Bronchial epithelial cell (primary cell): ENCODE data around the gene C4B. TPM values are rescaled to one million over a fixed set of nuclear protein-coding genes. Genes with fewer than 3 reads are reported as not detected.
"Not testable (repeated sequence)": the region's sequence is repeated elsewhere in the genome, so short reads cannot be mapped to it uniquely, and the experiment has no call there.

Experiments
- DNase-seq: peaks from one replicate; pipeline ENCODE4 v3.0.0-alpha.2; 2010; ENCODE audit warnings: low read depth
- FAIRE-seq: peaks from 2 replicates; lab custom pipeline; 2011; peaks lifted over from hg19 to GRCh38; lab: Jason Lieb, UNC
- H3K27me3 ChIP-seq: 2 replicates; pipeline ENCODE4 v1.5.1; 2011; ENCODE audit warnings: low read length; ENCODE audit not compliant: control insufficient read depth, insufficient read depth
- H3K36me3 ChIP-seq: 2 replicates; pipeline ENCODE4 v1.5.1; 2011; ENCODE audit warnings: low read length; ENCODE audit not compliant: control insufficient read depth, insufficient read depth
- H3K4me3 ChIP-seq: 2 replicates; pipeline ENCODE4 v1.5.1; 2011; ENCODE audit warnings: mild to moderate bottlenecking, low read depth, low read length, control low read depth
- total RNA-seq: library from RNA; depleted of rRNA; stranded (reverse); fragments of >200 nt; gene quantifications from 2 replicates; pipeline ENCODE4 v1.2.1, GENCODE V29; 2014
- TF ChIP-seq, protein P1 (sequence below): IDR thresholded peaks from 2 replicates; pipeline ENCODE4 v1.5.1; 2011; ENCODE audit warnings: mild to moderate bottlenecking, moderate library complexity, low read length, control low read depth, inconsistent platforms; ENCODE audit not compliant: insufficient read depth, severe bottlenecking

C4B gene
- total RNA-seq, 1 donor from 2014 or later = 1.6 TPM

DNA sequence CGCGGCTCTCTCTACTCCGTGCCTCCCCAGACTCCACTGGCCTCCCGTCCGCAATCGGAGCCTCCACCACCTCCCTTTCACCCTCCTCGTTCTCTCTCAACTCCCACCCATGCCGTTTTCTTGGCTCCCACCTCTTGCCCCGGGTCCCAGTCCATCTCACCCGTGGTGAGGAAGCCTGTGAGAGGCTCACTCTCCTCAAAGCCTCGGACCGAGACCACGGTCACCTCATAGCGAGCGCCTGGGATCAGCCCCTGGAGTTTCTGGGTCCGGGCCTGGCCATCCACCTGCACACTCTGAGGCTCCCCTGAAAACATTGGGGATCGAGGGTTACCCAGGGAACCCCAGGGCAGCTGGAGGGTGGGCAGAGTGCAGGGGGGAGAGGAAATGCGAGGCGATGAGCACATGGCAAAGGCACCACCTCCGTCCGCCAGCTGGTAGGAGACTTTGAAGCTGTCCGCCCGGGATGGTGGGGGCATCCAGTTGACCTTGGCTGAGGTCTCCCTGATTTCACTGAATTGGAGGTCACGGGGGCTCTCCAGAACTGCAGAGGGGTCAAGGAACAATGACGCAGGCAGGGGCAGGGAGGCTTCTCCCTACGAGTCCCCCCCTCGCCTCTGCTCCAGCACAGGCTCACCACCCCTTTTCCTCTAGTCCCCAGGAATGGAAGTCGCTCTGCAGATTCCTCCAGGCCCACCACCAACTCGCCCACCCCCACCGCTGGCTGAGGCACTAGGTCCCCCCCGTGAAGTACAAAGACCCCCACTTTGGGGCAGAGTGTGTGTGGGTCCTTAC lies 29.2 kb downstream of the C4B start:
- not testable (repeated sequence) for FAIRE-seq, H3K27me3 ChIP-seq, DNase-seq, H3K4me3 ChIP-seq, H3K36me3 ChIP-seq

DNA sequence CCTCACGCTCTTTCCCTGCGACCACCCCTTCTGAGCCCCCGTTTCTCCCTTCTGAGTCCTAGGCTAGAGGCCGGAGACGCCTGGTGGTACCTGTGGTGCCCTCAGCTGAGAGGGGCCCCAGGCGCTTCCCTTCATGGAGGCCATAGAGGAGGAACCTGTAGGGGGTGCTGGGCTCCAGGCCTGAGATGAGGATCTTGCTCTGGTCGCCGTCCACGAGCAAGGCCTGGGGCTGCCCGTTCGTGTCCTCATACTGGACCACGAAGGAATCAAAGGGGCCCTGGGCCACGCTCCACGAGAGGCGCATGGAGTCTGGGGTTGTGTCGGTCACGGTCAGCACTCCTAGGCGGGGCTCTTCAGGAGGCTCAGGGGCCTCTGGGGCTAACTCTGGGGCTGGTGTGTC lies 30.3 kb downstream of the C4B start:
- not testable (repeated sequence) for H3K36me3 ChIP-seq, H3K4me3 ChIP-seq, H3K27me3 ChIP-seq, DNase-seq, FAIRE-seq

DNA sequence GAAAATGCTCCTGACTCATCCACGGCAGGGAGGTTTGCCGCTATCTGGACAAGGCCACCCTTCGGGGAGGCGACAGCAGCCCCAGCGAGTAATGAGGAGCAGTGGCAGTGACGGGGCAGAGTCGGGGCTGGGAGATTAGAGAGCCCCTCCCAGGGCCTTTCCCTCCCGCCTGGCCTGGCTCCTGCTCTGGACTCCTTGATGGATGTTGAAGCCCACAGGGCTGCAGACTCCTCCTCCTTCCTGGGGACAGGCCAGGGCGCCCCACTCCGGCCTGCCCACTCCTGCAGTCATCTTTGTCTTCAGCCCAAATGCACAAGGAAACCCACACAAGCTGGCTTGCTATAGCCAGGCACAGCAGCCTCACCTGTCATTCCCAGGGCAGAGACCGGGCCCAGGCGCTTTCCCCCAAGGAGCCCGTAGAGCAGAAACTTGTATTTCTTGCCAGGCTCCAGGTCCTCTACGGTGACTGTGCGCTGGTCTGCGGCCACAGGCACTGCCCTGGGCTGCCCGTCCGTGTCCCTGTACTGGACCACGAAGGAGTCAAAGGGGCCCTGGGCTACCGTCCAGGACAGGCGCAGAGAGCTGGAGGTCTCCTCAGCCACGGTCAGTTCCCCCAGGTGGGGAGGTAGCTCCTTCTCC lies 31.3 kb downstream of the C4B start:
- Histone ChIP-seq H3K36me3 (no peaks in the 10 kb centered on the region), H3K4me3 (no peak overlapping the region), H3K27me3 (peaks cover 3% of the 10 kb centered on the region)
- no peak for FAIRE-seq
- no peak for DNase-seq
- TF ChIP-seq, protein P1, sequence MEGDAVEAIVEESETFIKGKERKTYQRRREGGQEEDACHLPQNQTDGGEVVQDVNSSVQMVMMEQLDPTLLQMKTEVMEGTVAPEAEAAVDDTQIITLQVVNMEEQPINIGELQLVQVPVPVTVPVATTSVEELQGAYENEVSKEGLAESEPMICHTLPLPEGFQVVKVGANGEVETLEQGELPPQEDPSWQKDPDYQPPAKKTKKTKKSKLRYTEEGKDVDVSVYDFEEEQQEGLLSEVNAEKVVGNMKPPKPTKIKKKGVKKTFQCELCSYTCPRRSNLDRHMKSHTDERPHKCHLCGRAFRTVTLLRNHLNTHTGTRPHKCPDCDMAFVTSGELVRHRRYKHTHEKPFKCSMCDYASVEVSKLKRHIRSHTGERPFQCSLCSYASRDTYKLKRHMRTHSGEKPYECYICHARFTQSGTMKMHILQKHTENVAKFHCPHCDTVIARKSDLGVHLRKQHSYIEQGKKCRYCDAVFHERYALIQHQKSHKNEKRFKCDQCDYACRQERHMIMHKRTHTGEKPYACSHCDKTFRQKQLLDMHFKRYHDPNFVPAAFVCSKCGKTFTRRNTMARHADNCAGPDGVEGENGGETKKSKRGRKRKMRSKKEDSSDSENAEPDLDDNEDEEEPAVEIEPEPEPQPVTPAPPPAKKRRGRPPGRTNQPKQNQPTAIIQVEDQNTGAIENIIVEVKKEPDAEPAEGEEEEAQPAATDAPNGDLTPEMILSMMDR = no peak

DNA sequence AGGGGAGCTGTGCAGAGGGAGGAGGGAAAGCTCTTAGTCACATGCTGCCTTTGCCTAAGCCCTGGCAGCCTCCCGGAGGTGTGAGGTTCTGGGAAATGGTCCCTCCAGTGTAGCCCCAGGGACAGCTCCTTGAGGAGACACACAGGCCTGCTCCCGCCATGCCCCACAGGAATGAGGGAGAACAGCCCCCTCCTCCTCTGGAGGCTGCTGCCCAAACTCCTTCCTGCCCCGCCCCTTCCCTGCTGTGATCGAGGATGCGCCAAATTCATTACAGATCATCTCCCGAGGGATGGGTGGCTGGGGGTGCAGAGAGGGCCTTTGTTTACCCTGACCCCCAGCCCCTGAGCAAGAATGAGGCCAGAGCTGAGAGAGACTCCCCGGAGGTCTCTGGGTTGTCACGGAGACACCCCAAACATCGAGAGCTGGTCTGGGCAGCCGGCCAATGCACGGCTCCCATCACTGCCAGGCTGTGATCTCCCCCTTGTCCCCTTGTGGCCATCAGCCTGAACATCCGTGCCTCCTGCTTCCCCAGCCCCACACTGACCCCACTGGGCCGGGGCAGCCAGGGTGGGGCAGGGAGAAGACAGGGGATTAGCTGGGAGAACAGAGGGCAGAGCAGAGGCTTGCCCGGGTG lies 32.0 kb downstream of the C4B start:
- FAIRE-seq (no peak), DNase-seq (no peak)
- peaks cover 3% of the 10 kb centered on the region for H3K27me3 ChIP-seq
- no peaks in the 10 kb centered on the region for H3K36me3 ChIP-seq
- TF ChIP-seq, protein P1 = no peak
- H3K4me3 ChIP-seq = no peak overlapping the region

DNA sequence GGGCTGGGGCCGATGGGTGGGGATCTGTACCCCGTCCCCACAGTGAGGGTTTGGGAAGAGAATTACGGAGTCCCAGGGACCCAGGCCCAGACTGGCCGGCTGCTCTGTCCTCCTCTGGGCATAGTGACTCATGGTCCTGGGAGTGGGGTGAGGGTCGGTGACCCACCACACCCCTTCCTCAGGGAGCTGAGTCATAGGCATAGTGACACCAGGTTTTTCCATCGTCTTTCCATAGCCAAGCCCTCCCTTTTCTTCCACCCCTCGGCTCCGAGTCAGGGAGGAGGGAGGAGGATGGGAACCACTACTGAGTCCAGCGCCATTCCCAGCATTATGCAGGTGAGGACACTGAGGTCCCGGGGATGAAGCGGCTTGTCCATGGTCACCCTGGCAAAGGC lies 32.5 kb downstream of the C4B start:
- no peak overlapping the region for H3K4me3 ChIP-seq
- FAIRE-seq = no peak
- TF ChIP-seq, protein P1 = no peak
- peaks cover 3% of the 10 kb centered on the region for H3K27me3 ChIP-seq
- DNase-seq = no peak
- H3K36me3 ChIP-seq = no peaks in the 10 kb centered on the region

DNA sequence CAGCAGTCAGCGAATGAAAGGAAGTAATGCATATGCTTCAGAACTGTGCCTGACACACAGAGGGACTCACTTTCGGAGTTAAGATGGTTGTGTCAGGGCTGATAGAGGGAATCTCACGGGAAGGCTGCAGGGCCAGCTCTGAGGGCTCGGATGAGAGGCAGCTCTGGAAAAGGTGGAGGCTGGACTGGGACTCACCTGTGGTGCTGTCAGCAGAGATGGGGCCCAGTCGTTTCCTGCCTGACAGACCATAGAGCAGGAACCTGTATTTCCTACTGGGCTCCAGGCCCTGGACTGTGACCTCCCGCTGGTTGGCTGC lies 32.9 kb downstream of the C4B start:
- TF ChIP-seq, protein P1 = no peak
- Histone ChIP-seq H3K27me3 (peaks cover 3% of the 10 kb centered on the region), H3K4me3 (no peak overlapping the region), H3K36me3 (no peaks in the 10 kb centered on the region)
- DNase-seq = no peak
- FAIRE-seq = no peak
